NCI-H345 (cell line): Measurements from ENCODE around the gene FXYD4.
"Not testable (repeated sequence)": the region's sequence is repeated elsewhere in the genome, so short reads cannot be mapped to it uniquely, and the experiment has no call there.

Experiments used
- DNase-seq: peaks from one replicate; lab custom pipeline; 2025; lab: John Stamatoyannopoulos, UW

The FXYD4 gene, protein sequence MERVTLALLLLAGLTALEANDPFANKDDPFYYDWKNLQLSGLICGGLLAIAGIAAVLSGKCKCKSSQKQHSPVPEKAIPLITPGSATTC

GRCh38 chr10:43371418-43371817 is at the start of gene FXYD4:
Gene FXYD4, plus strand, starts transcription at chr10:43371636. Its CDS starts 2,111 bp downstream, at chr10:43373747.
- no peak for DNase-seq

DNA sequence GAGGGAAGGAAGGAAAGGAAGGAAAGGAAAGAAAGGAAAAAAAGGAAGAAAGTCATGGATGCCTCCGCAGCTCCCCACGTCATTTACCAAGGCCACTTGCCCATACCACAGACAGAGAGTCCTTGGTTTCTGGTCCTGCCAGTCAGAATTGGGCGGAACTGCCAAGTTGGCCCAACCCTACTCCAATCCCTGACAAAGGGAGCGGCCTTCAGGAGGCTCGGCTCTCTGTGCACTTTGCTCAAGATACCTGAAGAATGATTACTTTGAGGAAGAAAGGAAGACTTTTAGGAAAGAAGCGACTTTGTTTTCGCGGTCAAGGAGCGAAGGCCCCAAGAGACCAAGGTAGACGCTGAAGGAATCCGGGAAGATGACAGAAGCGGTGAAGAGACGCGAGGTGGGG is 49.1 kb upstream of the FXYD4 start:
- DNase-seq: no peak

DNA sequence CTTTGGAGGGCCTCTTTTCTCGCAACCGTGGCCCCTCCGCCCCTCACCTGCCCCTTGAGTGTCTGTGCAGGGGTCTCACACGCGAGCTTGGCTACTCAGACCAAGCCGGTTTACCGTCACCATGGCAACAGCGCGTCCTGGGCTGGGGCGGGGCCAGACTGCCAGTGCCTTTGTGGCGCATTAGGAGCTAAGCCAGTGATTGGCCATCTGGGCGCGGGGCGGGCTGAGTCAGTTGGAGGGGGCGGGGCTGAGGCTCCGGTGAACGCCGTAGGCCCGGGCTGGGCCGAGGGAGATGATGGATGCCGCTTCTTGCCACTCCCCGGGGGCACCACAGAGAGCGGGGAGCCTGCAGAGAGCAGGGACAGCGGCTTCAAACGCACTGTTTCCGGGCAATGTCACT is 48.7 kb upstream of the FXYD4 start:
- DNase-seq: no peak

- no peak for DNase-seq
Measured at GRCh38 chr10:43323245-43323644, 48.2 kb upstream of the FXYD4 start.

DNA sequence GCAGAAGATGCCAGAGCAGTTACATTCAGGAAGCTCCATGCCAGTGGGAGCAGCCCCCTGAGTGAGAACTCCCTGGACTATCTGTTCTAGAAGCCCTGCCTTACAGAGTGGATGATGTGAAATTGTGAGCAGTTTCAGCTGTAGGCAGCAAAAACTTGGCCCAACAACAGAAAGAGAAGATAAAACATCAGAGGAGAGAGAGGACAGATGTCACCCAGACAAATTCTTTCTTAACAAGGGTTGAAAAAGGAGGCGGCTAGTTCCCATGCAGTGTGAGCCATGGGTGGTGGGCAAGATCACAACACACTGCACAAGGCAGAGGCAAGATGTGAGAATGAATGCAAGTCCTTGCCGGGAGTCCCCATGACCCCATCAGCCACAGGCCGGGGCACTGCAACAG is 46.6 kb upstream of the FXYD4 start:
- no peak for DNase-seq

- no peak for DNase-seq
Measured at GRCh38 chr10:43327171-43327570, 44.3 kb upstream of the FXYD4 start.

DNA sequence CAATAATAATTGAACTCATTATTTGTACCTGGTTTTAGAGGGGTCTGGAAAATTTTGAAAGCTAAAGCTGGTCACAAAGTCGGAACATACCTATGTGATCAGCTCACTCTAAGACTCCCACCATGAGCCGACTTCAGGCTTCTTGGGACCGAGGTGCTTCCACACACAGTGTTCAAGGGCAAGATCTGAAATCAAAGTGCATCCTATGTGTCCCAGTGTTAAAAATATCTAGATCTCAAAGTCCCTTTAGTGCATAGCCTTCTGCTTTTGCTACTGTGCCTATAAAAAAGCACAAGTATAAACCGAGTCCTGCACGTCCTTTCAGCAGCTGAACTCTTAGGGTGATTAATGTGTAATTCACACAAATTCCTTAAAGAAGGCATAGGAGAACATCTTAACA is 43.5 kb upstream of the FXYD4 start:
- no peak for DNase-seq

DNA sequence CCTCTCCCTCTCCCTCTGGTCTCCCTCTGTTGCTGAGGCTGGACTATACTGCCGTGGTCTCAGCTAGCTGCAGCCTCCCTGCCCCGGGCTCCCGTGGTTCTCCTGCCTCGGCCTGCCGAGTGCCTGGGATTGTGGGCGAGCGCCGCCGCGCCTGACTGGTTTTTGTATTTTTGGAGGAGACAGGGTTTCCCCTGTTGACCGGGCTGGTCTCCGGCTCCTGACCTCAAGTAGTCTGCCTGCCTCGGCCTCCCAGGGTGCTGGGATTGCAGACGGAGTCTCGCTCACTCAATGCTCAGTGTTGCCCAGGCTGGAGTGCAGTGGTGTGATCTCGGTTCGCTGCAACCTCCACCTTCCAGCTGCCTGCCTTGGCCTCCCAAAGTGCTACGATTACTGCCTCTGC is 42.6 kb upstream of the FXYD4 start:
- not testable (repeated sequence) for DNase-seq

GRCh38 chr10:43329246-43329885 is 42.1 kb upstream of the FXYD4 start:
- not testable (repeated sequence) for DNase-seq

DNA sequence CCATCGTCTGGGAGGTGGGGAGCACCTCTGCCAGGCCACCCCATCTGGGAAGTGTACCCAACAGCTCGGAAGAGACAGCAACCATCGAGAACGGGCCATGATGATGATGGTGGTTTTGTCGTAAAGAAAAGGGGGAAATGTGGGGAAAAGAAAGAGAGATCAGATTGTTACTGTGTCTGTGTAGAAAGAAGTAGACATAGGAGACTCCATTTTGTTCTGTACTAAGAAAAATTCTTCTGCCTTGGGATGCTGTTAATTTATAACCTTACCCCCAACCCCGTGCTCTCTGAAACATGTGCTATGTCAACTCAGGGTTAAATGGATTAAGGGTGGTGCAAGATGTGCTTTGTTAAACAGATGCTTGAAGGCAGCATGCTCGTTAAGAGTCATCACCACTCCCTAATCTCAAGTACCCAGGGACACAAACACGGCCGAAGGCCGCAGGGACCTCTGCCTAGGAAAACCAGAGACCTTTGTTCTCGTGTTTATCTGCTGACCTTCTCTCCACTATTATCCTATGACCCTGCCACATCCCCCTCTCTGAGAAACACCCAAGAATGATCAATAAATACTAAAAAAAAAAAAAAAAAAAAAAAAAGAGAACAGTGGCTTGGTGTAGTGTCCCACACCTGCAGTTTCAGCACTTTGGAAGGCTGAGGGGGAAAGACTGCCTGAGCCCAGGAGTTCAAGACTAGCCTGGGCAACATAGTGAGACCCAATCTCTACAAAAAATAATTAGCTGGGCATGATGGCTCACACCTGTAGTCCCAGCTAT is 41.2 kb upstream of the FXYD4 start:
- DNase-seq: not testable (repeated sequence)

DNA sequence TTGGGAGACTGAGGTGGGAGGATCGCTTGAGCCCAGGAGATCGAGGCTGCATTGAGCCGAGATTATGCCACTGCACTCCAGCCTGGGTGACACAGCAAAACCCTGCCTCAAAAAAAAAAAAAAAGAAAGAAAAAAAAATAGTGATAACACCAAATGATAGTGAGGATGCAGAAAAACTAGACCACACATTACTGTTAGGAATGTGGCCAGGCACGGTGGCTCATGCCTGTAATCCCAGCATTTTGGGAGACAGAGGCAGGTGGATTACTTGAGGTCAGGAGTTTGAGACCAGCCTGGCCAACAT is 40.7 kb upstream of the FXYD4 start:
- DNase-seq: not testable (repeated sequence)

- DNase-seq: no peak
Measured at GRCh38 chr10:43333653-43334052, 37.8 kb upstream of the FXYD4 start.

- no peak for DNase-seq
Measured at GRCh38 chr10:43336061-43336460, 35.4 kb upstream of the FXYD4 start.

- no peak for DNase-seq
Measured at GRCh38 chr10:43336641-43337318, 34.7 kb upstream of the FXYD4 start.

GRCh38 chr10:43337536-43337935 is 33.9 kb upstream of the FXYD4 start:
- not testable (repeated sequence) for DNase-seq

DNA sequence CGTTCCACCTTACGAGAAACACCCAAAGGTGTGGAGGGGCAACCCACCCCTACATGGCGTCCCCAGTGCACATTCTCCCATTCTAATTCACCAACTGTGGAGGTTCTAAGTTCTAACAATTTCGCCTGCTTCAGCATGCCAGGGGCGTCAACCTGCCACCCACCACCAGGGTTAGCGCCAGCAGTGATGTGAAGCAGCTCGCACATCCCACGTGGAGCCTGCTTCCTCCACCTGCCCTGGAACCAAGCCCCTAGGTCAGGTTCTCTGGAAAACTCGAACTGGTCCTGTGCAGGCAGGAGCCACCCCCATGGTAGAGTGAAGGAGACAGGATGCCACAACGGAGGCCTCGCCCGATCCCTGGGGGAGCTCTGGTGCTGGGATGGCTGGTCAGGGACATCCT is 33.3 kb upstream of the FXYD4 start:
- no peak for DNase-seq

- no peak for DNase-seq
Measured at GRCh38 chr10:43339136-43339535, 32.3 kb upstream of the FXYD4 start.

- DNase-seq: no peak
Measured at GRCh38 chr10:43340101-43340500, 31.3 kb upstream of the FXYD4 start.

DNA sequence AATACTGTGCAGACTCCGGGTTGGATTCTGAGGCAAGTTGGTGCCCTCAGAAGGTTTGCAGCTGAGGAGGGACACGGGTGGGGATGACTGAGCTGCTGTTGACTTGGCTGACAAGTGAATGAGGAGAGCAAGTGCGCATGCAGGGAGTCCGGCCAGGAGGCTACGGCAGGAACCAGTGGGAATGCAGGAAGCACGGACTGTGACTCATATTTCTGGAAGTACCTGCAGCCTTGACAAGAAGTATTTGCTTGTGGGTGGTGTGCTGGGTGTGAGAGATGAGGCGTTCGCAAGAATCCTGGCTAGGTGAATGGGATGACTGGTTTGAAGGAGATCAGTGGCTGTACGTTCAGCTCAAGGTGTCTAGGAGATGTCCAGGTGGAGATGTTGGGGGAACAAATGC is 30.8 kb upstream of the FXYD4 start:
- DNase-seq: no peak

DNA sequence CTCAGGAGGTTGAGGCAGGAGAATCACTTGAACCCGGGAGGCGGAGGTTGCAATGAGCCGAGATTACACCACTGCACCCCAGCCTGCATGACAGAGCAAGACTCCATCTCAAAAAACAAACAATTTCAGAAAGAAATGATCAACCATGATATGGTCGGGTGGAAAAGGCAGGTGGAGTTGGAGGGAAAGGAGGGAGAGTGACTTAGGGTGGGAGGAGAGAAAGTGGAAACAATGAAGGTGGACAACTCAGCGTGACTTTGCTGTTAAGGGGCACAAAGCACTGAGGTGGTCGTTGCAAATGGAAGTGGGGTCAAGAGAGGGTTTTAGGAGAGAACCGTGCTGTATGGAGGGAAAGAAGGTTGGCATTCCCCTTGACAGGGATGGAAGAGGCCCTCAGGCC is 30.0 kb upstream of the FXYD4 start:
- DNase-seq: no peak

DNA sequence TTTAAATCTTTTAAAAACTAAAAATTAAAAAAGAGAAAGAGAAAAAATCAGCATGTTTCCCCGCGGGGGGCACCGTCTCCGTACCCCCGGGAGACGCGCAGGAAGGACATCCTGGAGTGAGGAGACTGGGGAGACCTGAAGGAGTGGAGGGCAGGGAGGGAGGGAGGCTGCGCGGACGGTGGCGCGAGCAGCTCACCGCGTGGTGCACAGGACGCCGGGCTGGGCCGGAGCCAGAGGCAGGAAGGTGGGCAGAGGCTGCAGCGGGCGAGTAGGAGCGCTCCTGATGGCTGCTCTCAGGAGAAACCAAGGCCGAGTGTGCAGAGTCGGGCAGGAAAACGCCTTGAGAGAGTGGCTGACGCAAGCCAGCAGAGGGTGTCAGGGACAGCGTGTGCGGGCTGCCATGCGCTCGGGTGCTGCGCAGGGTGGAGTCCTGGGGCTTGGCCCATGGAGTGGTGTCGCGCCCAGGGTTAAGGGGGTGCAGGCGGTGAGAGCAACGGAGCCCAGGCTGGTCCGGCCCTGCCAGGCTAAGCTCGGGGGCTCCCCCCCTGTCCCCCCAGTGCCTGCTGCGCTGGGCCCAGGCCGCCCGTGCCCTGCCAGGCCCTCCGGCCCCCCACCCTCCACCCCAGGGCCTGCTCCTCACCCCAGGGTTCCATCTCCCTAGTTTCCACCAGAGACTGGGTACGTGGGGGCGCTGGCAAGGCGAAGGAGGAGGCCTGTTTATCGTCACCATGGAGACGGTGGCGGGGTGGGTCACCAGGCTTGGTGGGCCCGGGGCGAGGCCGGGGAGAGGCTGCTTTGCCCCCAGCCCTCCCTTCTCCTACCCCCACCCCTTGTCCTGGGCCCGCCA is 28.9 kb upstream of the FXYD4 start:
- no peak for DNase-seq

DNA sequence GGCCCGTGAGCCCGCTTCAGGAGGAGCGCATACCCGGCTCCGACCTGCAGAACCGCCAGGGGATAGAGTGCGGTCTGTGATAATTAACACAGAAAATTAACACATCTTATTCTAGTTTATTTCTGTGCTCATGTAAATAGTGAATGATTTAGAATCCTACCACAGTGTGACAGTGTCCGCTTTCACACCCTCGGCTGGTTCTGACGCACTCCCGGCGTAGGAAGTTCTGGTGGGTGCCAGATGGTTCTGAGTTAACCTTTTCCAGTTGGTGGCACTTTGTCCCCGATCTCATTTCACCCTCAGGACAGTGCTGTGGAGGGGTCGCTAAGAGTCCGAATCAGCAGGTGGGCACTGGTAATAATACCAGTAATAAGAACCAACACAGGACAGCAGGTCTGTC is 28.3 kb upstream of the FXYD4 start:
- DNase-seq: no peak
